ENCODE results near the gene MANEA.
"Not testable (repeated sequence)": the region's sequence is repeated elsewhere in the genome, so short reads cannot be mapped to it uniquely, and the experiment has no call there.

MANEA gene

GRCh38 chr6:95577304-95578105, at the start of gene MANEA:
Gene MANEA (plus strand): TSS chr6:95577535. CDS start chr6:95586440, 8,905 bp downstream.
- peak; percentile 91 to 95 for DNase-seq

- no peak for DNase-seq
Measured at GRCh38 chr6:95529762-95530161, 47.6 kb upstream of the MANEA start.

GRCh38 chr6:95530176-95530819, 47.0 kb upstream of the MANEA start:
- no peak for DNase-seq

- no peak for DNase-seq
Measured at GRCh38 chr6:95543798-95544197, 33.5 kb upstream of the MANEA start.

- DNase-seq: no peak
Measured at GRCh38 chr6:95544517-95545225, 32.7 kb upstream of the MANEA start.

- peak; percentile 52 to 84 for DNase-seq
Measured at GRCh38 chr6:95545226-95545625, 32.1 kb upstream of the MANEA start.

- peak; percentile 34 to 43 for DNase-seq
Measured at GRCh38 chr6:95545686-95546085, 31.6 kb upstream of the MANEA start.

- DNase-seq: peak in 1 of 2 experiments; percentile 11
Measured at GRCh38 chr6:95546148-95546547, 31.2 kb upstream of the MANEA start.

GRCh38 chr6:95547043-95547442, 30.3 kb upstream of the MANEA start:
- DNase-seq: no peak

GRCh38 chr6:95548188-95548786, 29.0 kb upstream of the MANEA start:
- DNase-seq: peak; percentile 86 to 88

- no peak for DNase-seq
Measured at GRCh38 chr6:95551678-95552324, 25.5 kb upstream of the MANEA start.

- no peak for DNase-seq
Measured at GRCh38 chr6:95553880-95554279, 23.5 kb upstream of the MANEA start.

GRCh38 chr6:95560956-95561355, 16.4 kb upstream of the MANEA start:
- peak; percentile 44 to 80 for DNase-seq

GRCh38 chr6:95569560-95569959, 7.8 kb upstream of the MANEA start:
- no peak for DNase-seq

- no peak for DNase-seq
Measured at GRCh38 chr6:95572098-95572497, 5.2 kb upstream of the MANEA start.

- no peak for DNase-seq
Measured at GRCh38 chr6:95574811-95575210, 2.5 kb upstream of the MANEA start.

- peak in 1 of 2 experiments; percentile 44 for DNase-seq
Measured at GRCh38 chr6:95576218-95576997, 927 bp upstream of the MANEA start.

- DNase-seq: no peak
Measured at GRCh38 chr6:95576998-95577303, 384 bp upstream of the MANEA start.

- no peak for DNase-seq
Measured at GRCh38 chr6:95578106-95578410, 723 bp downstream of the MANEA start.

GRCh38 chr6:95581073-95581472, 3.7 kb downstream of the MANEA start:
- peak in 1 of 2 experiments; percentile 39 for DNase-seq

- not testable (repeated sequence) for DNase-seq
Measured at GRCh38 chr6:95584226-95584625, 6.9 kb downstream of the MANEA start.

GRCh38 chr6:95587989-95588388, 10.7 kb downstream of the MANEA start:
- no peak for DNase-seq
